HG03571 (cell line): ENCODE measurements around the gene SLCO4A1.

Source experiments
- ATAC-seq: cut with Tn5 transposase; IDR thresholded peaks from one replicate; pipeline ENCODE4 v1.9.1; 2021; ENCODE audit not compliant: unreplicated experiment

Gene SLCO4A1

GRCh38 chr20:62696989-62697388, 54.7 kb downstream of the SLCO4A1 start:
- ATAC-seq, result no peak

- ATAC-seq, result no peak
These were observed 55.2 kb downstream of the SLCO4A1 start for GRCh38 chr20:62697468-62697912.

- ATAC-seq, result no peak
These were observed 55.9 kb downstream of the SLCO4A1 start for GRCh38 chr20:62698231-62698630.

- ATAC-seq, result no peak
These were observed 57.0 kb downstream of the SLCO4A1 start for GRCh38 chr20:62699296-62699695.

- no peak for ATAC-seq
These were observed 57.4 kb downstream of the SLCO4A1 start for GRCh38 chr20:62699741-62700140.

GRCh38 chr20:62700261-62700930, 58.1 kb downstream of the SLCO4A1 start:
- no peak for ATAC-seq

GRCh38 chr20:62701161-62702012, 59.1 kb downstream of the SLCO4A1 start:
- no peak for ATAC-seq

GRCh38 chr20:62702013-62702300, 59.7 kb downstream of the SLCO4A1 start:
- no peak for ATAC-seq

GRCh38 chr20:62702895-62703852, 60.9 kb downstream of the SLCO4A1 start:
- ATAC-seq, result no peak

GRCh38 chr20:62703853-62704228, 61.5 kb downstream of the SLCO4A1 start:
- no peak for ATAC-seq

GRCh38 chr20:62704341-62704948, 62.1 kb downstream of the SLCO4A1 start:
- no peak for ATAC-seq

- ATAC-seq, result no peak
These were observed 63.3 kb downstream of the SLCO4A1 start for GRCh38 chr20:62705627-62706026.

GRCh38 chr20:62706344-62706743, 64.0 kb downstream of the SLCO4A1 start:
- no peak for ATAC-seq

- ATAC-seq, result no peak
These were observed 64.6 kb downstream of the SLCO4A1 start for GRCh38 chr20:62706857-62707256.

GRCh38 chr20:62707276-62707920, 65.1 kb downstream of the SLCO4A1 start:
- ATAC-seq, result no peak

- ATAC-seq, result no peak
These were observed 65.7 kb downstream of the SLCO4A1 start for GRCh38 chr20:62707921-62708521.

- ATAC-seq, result no peak
These were observed 66.6 kb downstream of the SLCO4A1 start, which contains the start of gene NTSR1 for GRCh38 chr20:62708591-62709536. TSS of gene NTSR1 (plus strand) at chr20:62708836. CDS start at chr20:62709208, 372 bp downstream.

- no peak for ATAC-seq
These were observed 67.2 kb downstream of the SLCO4A1 start for GRCh38 chr20:62709537-62709905.
